OCI-M2 (cell line): ENCODE data around the gene RBM12.
"Not testable (repeated sequence)": the region's sequence is repeated elsewhere in the genome, so short reads cannot be mapped to it uniquely, and the experiment has no call there.

ENCODE experiments used
- DNase-seq: peaks from one replicate; lab custom pipeline; 2025; ENCODE audit not compliant: unreplicated experiment; lab: John Stamatoyannopoulos, UW

Gene RBM12

GRCh38 chr20:35664466-35665206, at the start of gene RBM12, which contains the start of gene CPNE1:
RBM12 (minus strand) TSS chr20:35664900; CDS start chr20:35655322, 9,578 bp downstream.
CPNE1 (minus strand) TSS chr20:35664900; CDS start chr20:35632923, 31,977 bp downstream.
- DNase-seq, result peak; percentile 76

- DNase-seq, result no peak
Observed at GRCh38 chr20:35714127-35714526, 49.4 kb upstream of the RBM12 start.

GRCh38 chr20:35713120-35713519, 48.4 kb upstream of the RBM12 start:
- DNase-seq, result not testable (repeated sequence)

- no peak for DNase-seq
Observed at GRCh38 chr20:35711588-35712209, 47.0 kb upstream of the RBM12 start.

GRCh38 chr20:35710884-35711587, 46.3 kb upstream of the RBM12 start:
- DNase-seq, result no peak

GRCh38 chr20:35710039-35710438, 45.3 kb upstream of the RBM12 start:
- no peak for DNase-seq

- no peak for DNase-seq
Observed at GRCh38 chr20:35709259-35709658, 44.6 kb upstream of the RBM12 start.

GRCh38 chr20:35708502-35708901, 43.8 kb upstream of the RBM12 start:
- no peak for DNase-seq

GRCh38 chr20:35706591-35707529, 42.2 kb upstream of the RBM12 start:
- DNase-seq, result not testable (repeated sequence)

- not testable (repeated sequence) for DNase-seq
Observed at GRCh38 chr20:35705894-35706293, 41.2 kb upstream of the RBM12 start.

- DNase-seq, result no peak
Observed at GRCh38 chr20:35704514-35705261, 40.0 kb upstream of the RBM12 start.

GRCh38 chr20:35702824-35703695, 38.4 kb upstream of the RBM12 start:
- DNase-seq, result no peak

- no peak for DNase-seq
Observed at GRCh38 chr20:35702051-35702823, 37.5 kb upstream of the RBM12 start.

- no peak for DNase-seq
Observed at GRCh38 chr20:35700625-35701148, 36.0 kb upstream of the RBM12 start.

GRCh38 chr20:35699957-35700624, 35.4 kb upstream of the RBM12 start:
- DNase-seq, result no peak

GRCh38 chr20:35699127-35699956, 34.6 kb upstream of the RBM12 start, which contains the start of the genes NFS1 and ROMO1:
NFS1 (minus strand) TSS chr20:35699352; CDS start chr20:35699288, 64 bp downstream.
ROMO1 (plus strand) TSS chr20:35699405; CDS start chr20:35699633, 228 bp downstream.
- no peak for DNase-seq
